ENCODE measurements around the gene ST13.

The ST13 gene

DNA sequence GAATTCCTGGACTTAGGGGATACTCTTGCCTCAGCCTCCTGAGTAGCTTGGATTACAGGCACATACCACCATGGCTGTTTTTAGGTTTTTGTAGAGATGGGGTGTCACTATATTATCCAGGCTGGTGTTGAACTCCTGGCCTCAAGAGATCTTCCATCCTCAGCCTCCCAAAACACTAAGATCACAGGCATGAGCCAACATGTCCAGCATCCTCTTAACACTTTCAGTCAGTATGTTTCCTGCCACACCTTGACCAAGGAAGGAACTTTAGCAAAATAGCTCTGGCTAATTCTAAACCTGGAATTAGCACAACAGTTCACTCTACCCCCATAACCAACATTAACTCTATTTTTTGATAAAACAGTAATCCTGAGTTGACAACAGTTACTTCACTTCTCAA lies 32.7 kb upstream of the ST13 start:
- no peak for TF ChIP-seq RAD21 (IDR thresholded peaks at IDR 0.05; ENCODE audit: low read depth)

DNA sequence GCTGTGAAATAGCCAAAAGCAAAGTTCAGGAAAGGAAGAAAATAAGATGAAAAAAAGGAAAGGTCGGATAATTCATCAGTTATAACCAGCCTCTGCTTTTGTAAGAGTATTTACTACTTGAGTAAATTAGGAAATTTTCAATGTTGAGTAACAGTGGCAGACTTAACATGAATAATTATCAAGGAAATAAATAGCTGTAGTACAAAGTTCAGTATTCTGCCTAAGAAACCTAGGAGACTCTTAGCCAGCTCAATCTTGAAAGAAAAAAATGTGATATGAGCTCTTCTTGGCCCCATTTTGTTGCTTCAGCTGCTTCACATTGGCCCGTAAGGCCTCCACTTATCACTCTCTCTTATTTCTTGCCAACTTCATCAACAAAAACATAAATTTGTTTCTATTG lies 22.5 kb upstream of the ST13 start:
- TF ChIP-seq TEAD4 (IDR thresholded peaks at IDR 0.05) = no peak
- TF ChIP-seq EGR1 (IDR thresholded peaks at IDR 0.05) = no peak
- TF ChIP-seq FOXM1 (IDR thresholded peaks at IDR 0.05; ENCODE audit: borderline replicate concordance, low read depth) = no peak
- TF ChIP-seq NFIC (IDR thresholded peaks at IDR 0.05) = no peak
- no peak for TF ChIP-seq TAF1 (IDR thresholded peaks at IDR 0.05; ENCODE audit: low read depth)
- TF ChIP-seq CEBPB (IDR thresholded peaks at IDR 0.05) = no peak
- TF ChIP-seq EP300 (IDR thresholded peaks at IDR 0.05; ENCODE audit: borderline replicate concordance) = no peak
- no peak for TF ChIP-seq TCF12 (IDR thresholded peaks at IDR 0.05; ENCODE audit: low read depth)
- TF ChIP-seq, protein P1, sequence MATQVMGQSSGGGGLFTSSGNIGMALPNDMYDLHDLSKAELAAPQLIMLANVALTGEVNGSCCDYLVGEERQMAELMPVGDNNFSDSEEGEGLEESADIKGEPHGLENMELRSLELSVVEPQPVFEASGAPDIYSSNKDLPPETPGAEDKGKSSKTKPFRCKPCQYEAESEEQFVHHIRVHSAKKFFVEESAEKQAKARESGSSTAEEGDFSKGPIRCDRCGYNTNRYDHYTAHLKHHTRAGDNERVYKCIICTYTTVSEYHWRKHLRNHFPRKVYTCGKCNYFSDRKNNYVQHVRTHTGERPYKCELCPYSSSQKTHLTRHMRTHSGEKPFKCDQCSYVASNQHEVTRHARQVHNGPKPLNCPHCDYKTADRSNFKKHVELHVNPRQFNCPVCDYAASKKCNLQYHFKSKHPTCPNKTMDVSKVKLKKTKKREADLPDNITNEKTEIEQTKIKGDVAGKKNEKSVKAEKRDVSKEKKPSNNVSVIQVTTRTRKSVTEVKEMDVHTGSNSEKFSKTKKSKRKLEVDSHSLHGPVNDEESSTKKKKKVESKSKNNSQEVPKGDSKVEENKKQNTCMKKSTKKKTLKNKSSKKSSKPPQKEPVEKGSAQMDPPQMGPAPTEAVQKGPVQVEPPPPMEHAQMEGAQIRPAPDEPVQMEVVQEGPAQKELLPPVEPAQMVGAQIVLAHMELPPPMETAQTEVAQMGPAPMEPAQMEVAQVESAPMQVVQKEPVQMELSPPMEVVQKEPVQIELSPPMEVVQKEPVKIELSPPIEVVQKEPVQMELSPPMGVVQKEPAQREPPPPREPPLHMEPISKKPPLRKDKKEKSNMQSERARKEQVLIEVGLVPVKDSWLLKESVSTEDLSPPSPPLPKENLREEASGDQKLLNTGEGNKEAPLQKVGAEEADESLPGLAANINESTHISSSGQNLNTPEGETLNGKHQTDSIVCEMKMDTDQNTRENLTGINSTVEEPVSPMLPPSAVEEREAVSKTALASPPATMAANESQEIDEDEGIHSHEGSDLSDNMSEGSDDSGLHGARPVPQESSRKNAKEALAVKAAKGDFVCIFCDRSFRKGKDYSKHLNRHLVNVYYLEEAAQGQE (IDR thresholded peaks at IDR 0.05; ENCODE audit: low read depth) = no peak
- TF ChIP-seq, protein P2, sequence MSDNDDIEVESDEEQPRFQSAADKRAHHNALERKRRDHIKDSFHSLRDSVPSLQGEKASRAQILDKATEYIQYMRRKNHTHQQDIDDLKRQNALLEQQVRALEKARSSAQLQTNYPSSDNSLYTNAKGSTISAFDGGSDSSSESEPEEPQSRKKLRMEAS (IDR thresholded peaks at IDR 0.05) = no peak

DNA sequence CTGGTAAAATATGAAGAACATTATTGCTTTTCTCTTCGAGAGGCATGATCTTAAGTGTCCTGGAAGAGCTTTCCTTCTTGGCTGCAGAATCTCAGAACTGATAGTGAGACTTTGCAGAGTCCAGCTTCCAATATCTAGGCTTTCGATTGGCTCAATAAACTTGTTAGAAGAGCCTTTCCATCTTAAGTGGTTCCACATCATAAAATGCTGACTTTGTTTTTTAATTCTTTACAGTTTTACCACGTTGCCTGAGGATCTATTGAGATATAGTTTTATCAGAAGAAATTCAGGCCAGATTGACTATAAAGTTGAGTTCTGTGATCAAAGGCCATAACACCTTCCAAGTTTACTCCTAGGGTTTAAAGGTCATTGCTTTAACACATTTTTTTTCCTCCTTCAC lies 21.0 kb upstream of the ST13 start:
- TF ChIP-seq TAF1 (IDR thresholded peaks at IDR 0.05; ENCODE audit: low read depth) (no peak), TEAD4 (IDR thresholded peaks at IDR 0.05) (no peak), ZBTB7A (IDR thresholded peaks at IDR 0.05; ENCODE audit: low read depth) (no peak), NFIC (IDR thresholded peaks at IDR 0.05) (no peak), CEBPB (IDR thresholded peaks at IDR 0.05) (no peak), FOXM1 (IDR thresholded peaks at IDR 0.05; ENCODE audit: borderline replicate concordance, low read depth) (no peak)
- TF ChIP-seq, protein P2 (IDR thresholded peaks at IDR 0.05) = no peak

DNA sequence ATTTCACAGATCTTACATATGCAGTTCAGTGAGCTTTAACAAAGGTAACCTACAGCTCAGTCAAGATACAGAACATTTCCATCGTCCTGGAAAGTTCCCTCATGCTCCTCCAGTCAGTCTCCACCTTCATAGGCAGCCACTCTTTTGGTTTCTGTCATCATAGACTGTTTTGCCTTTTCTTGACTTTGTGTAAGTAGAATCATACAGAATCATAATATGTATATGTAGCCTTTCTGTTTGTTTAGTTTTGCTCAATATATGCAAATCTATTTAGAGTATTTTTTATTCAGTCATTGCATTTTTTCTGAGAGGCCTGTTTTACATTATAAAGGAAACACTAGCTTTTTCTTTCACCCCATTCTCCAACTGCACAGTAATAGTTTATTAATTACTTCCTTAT lies 20.5 kb upstream of the ST13 start:
- TF ChIP-seq TEAD4 (IDR thresholded peaks at IDR 0.05) = no peak
- no peak for TF ChIP-seq RAD21 (IDR thresholded peaks at IDR 0.05; ENCODE audit: low read depth)
- TF ChIP-seq ZBTB7A (IDR thresholded peaks at IDR 0.05; ENCODE audit: low read depth) = no peak
- TF ChIP-seq, protein P2 (IDR thresholded peaks at IDR 0.05) = no peak
- TF ChIP-seq, protein P1 (IDR thresholded peaks at IDR 0.05; ENCODE audit: low read depth) = no peak
- no peak for TF ChIP-seq CEBPB (IDR thresholded peaks at IDR 0.05)
- no peak for TF ChIP-seq EGR1 (IDR thresholded peaks at IDR 0.05)
- TF ChIP-seq CREB1 (IDR thresholded peaks at IDR 0.05; ENCODE audit: low read depth) = no peak
- no peak for TF ChIP-seq NFIC (IDR thresholded peaks at IDR 0.05)
- TF ChIP-seq, protein P3, sequence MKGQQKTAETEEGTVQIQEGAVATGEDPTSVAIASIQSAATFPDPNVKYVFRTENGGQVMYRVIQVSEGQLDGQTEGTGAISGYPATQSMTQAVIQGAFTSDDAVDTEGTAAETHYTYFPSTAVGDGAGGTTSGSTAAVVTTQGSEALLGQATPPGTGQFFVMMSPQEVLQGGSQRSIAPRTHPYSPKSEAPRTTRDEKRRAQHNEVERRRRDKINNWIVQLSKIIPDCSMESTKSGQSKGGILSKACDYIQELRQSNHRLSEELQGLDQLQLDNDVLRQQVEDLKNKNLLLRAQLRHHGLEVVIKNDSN (IDR thresholded peaks at IDR 0.05) = no peak
- TF ChIP-seq TCF12 (IDR thresholded peaks at IDR 0.05; ENCODE audit: low read depth) = no peak
- no peak for TF ChIP-seq YY1 (IDR thresholded peaks at IDR 0.05; ENCODE audit: low read depth)
- no peak for TF ChIP-seq EP300 (IDR thresholded peaks at IDR 0.05; ENCODE audit: borderline replicate concordance)
- TF ChIP-seq FOXM1 (IDR thresholded peaks at IDR 0.05; ENCODE audit: borderline replicate concordance, low read depth) = no peak
- no peak for TF ChIP-seq TAF1 (IDR thresholded peaks at IDR 0.05; ENCODE audit: low read depth)

DNA sequence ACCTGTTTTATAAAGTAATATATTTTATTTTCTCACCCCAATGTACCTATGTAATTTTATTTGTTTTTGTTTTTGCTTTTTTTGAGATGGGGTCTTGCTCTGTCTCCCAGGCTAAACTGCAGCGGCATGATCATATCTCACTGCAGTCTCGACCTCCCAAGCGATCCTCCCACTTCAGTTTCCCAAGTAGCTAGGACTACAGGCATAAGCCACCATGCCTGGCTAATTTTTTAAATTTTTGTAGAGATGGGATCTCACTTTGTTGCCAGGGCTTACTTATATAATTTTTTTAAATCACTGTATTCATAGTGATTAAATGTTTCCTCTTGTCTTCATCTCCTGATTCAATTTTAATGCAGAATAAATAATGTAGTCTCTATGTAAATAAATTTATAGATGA lies 18.7 kb upstream of the ST13 start:
- no peak for TF ChIP-seq TCF12 (IDR thresholded peaks at IDR 0.05; ENCODE audit: low read depth)
- no peak for TF ChIP-seq YY1 (IDR thresholded peaks at IDR 0.05; ENCODE audit: low read depth)

DNA sequence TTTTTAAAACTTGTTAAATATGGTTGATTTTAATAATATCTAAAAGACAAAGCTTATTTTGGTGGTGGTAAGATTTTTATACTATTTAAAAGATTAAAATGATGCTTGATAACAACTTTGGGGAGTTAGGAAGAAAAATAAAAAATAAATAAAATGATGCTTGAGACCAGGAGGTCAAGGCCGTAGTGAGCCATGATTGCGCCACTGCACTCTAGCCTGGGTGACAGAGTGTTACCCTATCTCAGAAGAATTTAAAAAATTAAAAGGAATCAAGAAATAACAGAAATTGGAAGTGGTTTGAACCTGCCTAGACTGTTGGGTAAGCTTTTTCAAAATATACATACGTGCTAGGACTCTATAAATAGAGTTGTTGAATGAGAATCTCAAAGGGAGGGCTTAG lies 17.6 kb upstream of the ST13 start:
- no peak for TF ChIP-seq TCF12 (IDR thresholded peaks at IDR 0.05; ENCODE audit: low read depth)

DNA sequence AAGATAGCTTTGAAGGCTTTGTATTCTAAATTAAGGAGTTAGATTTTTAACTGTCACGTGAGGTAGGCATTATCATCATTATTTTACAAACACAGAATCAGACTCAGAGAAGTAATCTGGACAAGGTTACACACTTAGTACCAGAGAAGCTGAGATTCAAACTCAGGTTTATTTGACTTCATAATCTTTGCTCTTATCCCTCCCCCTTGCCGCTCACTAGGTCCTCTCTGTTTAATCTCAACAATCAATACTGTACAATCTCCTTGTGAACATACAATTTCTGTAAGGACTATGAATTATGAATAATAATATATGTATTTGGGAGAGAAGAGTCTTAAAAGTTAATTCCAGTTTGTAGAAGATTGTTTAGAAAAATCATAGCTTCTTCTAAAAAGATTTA lies 10.7 kb upstream of the ST13 start:
- no peak for TF ChIP-seq YY1 (IDR thresholded peaks at IDR 0.05; ENCODE audit: low read depth)
- no peak for TF ChIP-seq RAD21 (IDR thresholded peaks at IDR 0.05; ENCODE audit: low read depth)
- TF ChIP-seq, protein P3 (IDR thresholded peaks at IDR 0.05) = no peak
- TF ChIP-seq EGR1 (IDR thresholded peaks at IDR 0.05) = no peak
- TF ChIP-seq FOXM1 (IDR thresholded peaks at IDR 0.05; ENCODE audit: borderline replicate concordance, low read depth) = no peak
- TF ChIP-seq TAF1 (IDR thresholded peaks at IDR 0.05; ENCODE audit: low read depth) = no peak
- TF ChIP-seq CEBPB (IDR thresholded peaks at IDR 0.05) = no peak
- TF ChIP-seq, protein P2 (IDR thresholded peaks at IDR 0.05) = no peak
- TF ChIP-seq, protein P1 (IDR thresholded peaks at IDR 0.05; ENCODE audit: low read depth) = no peak
- TF ChIP-seq EP300 (IDR thresholded peaks at IDR 0.05; ENCODE audit: borderline replicate concordance) = no peak
- no peak for TF ChIP-seq NFIC (IDR thresholded peaks at IDR 0.05)
- no peak for TF ChIP-seq TEAD4 (IDR thresholded peaks at IDR 0.05)
- no peak for TF ChIP-seq ZBTB7A (IDR thresholded peaks at IDR 0.05; ENCODE audit: low read depth)
- TF ChIP-seq TCF12 (IDR thresholded peaks at IDR 0.05; ENCODE audit: low read depth) = no peak
- TF ChIP-seq CREB1 (IDR thresholded peaks at IDR 0.05; ENCODE audit: low read depth) = no peak

All from Ishikawa (cell line).